HT-29 (cell line): ENCODE measurements around the gene GUCA1A. TPM values are rescaled to one million over a fixed set of nuclear protein-coding genes. Genes with fewer than 3 reads are reported as not detected.
"Not testable (repeated sequence)": the region's sequence is repeated elsewhere in the genome, so short reads cannot be mapped to it uniquely, and the experiment has no call there.

Experiments used
- DNase-seq: peaks from one replicate; pipeline ENCODE4 v3.0.0-alpha.2; 2015; ENCODE audit warnings: low spot score
- total RNA-seq: library from RNA; depleted of rRNA; stranded (reverse); fragments of >200 nt; shearing (Covaris generic); gene quantifications from 2 replicates; pipeline ENCODE4 v1.2.3, GENCODE V29; 2014

GUCA1A gene
- total RNA-seq, 1 experiment from 2014 or later = not detected

- peak; percentile 14 for DNase-seq
Observed at GRCh38 chr6:42175860-42176259, 2.7 kb downstream of the GUCA1A start.

DNA sequence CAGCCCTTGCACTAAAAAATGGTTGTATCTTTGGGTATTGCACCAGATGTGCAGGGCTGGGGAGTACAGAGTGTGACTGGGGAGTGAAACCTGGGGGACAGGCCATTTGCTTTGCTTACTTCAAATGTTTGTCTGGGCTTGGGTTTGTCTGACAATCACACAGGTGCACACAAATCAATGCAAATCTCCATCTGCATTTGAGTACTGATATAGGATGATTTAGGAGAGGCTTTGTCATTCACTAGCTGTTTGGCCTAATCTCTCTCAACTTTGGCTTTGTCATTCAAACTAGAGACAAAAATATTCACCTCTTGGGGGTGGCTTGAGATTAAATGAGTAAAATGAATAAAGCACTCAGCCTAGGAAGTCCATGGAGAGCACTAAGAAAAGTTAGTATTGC lies 3.8 kb downstream of the GUCA1A start:
- DNase-seq = no peak

- no peak for DNase-seq
Observed at GRCh38 chr6:42177514-42178364, 4.6 kb downstream of the GUCA1A start.

- DNase-seq = no peak
Observed at GRCh38 chr6:42179261-42179944, 6.2 kb downstream of the GUCA1A start.

GRCh38 chr6:42179945-42180313 lies 6.8 kb downstream of the GUCA1A start:
- DNase-seq = no peak

DNA sequence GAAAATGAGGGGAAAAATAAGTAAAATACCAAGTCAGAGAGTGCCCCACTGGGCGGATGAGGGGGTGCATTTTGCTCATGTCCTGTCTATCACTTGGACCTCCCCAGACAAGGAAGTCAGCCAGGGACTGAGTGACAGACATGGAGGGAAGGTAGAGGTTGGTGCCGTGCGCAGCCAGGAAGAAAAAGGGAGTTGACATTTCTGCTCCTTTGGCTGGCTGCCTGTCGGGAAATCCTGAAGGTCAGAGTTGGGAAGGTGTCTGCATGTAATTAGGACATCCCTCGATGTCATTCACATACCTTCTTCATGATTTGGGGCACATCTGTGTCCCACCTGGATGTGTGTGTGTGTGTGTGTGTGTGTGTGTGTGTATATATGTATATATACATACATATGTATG lies 8.9 kb downstream of the GUCA1A start:
- no peak for DNase-seq

DNA sequence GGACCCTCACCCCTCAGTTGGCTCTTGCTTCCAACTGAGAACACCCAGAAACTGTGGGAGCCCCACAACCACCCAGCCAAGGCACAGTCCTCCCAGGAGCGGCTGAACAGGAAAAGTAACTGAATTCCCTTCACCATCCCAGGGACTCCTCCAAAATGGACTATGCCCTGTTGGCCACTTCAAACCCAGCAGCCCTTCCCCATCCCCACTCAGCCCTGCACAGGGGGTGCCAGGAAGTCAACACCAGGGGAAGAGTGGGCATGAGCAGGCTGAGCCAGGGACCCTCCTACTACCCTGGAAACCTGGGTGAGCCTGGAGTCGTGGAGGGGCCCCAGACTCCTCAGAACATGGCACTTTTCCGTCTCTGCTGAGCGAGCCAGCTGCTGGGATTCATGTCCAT lies 11.3 kb downstream of the GUCA1A start:
- no peak for DNase-seq

DNA sequence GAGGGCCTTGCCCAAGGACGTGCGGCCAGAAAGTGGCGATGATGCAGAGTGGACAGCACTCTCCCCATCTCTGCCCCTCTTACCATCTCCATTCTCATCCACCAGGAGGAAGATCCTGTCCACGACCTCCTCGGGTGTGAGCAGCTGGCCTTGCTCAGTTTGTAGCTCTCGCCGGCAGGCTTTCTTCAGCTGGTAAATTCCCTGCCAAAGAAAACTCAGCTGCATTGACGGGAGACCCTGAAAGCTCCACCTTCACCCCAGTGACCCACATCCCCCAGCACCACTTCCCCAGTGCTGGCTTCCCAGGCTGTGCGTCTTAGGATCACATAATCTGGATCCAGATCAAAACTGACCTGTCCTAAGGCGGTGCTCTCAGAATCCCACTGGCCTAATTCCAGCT lies 12.4 kb downstream of the GUCA1A start:
- DNase-seq = no peak

- no peak for DNase-seq
Observed at GRCh38 chr6:42188406-42188805, 15.2 kb downstream of the GUCA1A start.

DNA sequence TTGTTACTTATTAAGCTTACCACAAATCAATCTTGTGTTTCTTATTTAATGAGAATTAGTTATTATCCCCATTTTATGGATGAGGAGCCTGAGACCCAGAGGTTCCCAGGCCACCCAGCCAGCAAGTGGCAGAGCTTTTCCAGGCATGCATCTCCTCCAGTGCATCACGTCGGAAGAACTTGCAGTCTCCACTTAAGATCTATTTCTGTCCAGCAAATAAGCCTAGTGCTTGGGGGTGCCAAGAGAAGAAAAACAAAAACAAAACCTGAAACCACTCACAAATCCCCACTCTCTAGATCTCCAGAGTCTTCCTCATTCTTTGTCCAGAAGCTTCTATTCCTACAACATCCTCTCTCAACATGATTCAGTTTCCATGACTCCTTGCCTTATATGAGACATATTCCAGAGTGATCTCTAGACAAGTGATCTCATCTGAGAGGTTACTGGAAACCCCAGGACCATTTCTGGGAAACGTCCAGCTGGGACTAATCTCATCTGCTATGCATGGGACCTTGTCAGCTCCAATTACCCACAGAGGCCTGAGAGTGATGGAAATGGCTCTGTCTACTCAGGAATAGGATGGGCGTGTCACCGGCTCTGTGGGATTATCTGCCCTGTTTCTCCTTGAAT lies 17.5 kb downstream of the GUCA1A start:
- DNase-seq = no peak

DNA sequence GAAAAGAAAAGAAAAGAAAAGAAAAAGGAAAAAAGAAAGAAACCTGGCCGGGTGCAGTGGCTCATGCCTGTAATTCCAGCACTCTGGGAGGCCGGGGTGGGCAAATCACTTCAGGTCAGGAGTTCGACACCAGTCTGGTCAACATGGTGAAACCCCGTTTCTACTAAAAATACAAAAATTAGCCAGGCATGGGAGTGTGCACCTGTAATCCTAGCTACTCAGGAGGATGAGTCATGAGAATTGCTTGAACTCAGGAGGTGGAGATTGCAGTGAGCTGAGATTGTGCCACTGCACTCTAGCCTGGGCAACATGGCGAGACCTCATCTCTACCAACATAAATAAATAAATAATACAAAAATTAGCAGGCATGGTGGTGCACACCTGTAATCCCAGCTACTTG lies 19.2 kb downstream of the GUCA1A start:
- not testable (repeated sequence) for DNase-seq

DNA sequence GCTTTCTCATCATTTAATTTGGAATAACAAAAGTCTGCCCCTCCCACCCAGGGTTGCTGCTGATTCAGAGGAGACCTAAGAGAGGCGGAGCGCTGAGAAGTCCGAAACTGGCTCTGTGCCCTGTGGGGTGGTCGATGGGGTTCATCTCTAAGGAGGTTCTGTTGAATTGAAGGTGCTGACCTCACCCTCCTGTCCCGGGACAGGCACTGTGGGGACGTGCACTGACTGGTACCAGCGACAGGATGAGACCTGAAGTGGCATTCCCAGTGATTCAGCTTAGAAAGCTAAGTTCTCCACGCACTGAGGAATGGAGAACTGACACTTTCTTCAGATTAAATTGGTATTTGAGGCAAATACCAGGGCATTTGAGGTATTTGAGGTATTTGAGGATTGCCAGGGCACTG lies 20.3 kb downstream of the GUCA1A start:
- no peak for DNase-seq

- no peak for DNase-seq
Observed at GRCh38 chr6:42194056-42194455, 20.9 kb downstream of the GUCA1A start.

GRCh38 chr6:42195415-42195814 lies 22.3 kb downstream of the GUCA1A start:
- DNase-seq = no peak

- DNase-seq = peak; percentile 52
Observed at GRCh38 chr6:42197555-42198362, 24.6 kb downstream of the GUCA1A start.

DNA sequence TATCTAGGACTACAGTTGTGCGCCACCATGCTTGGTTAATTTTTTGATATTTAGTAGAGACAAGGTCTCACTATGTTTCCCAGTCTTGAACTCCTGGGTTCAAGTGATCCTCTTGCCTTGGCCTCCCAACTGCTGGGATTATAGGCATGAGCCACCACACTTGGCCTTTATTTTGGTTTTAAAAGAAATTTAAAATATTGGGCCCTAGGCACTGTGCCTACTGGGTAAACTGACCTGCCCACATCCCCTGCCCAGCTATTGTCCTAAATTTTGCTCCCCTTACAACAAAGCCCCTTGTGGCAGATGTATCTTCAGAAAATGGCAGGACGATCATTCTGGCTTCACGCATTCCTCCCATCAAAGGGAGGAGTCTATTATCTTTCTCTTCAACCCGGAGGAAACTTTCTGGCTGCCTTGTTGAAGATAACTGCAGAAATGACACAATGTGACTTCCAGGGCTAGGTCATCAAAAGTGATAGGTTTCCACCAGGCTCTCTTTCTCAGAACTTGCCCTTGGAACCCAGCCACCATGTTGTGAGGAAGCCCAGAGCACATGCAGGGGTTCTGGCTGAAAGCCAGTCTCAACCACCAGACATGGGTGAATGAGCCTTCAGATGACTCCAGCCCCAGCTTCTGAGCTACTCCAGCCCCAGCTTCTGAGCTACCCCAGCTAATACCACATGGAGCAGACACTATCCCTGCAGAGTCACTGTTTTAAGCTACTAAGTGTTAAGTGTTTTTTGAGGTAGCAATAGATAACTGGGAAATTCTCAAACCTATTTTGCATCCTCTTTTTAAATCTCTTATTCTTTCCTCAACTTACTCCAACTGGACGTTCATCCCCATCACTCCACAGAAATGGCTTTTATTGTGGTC lies 26.2 kb downstream of the GUCA1A start:
- no peak for DNase-seq

DNA sequence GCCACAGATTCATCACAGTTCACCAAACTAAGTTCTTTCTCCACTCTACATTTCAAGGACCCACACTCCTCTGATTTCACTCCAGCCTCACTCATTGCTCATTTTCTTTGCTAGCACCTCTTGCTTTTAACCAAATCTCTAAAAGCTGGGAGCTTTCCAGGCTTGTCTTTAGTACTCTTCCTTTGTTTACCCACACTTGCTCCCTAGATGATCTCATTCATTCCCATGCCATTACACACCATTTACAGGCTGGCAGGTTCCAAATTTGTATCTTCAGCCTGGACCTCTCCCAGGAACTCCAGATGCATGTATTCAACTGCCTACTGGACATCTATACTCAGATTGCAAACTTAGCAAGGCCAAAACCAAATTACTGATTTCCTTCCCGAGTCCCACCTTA lies 26.9 kb downstream of the GUCA1A start:
- DNase-seq = no peak

DNA sequence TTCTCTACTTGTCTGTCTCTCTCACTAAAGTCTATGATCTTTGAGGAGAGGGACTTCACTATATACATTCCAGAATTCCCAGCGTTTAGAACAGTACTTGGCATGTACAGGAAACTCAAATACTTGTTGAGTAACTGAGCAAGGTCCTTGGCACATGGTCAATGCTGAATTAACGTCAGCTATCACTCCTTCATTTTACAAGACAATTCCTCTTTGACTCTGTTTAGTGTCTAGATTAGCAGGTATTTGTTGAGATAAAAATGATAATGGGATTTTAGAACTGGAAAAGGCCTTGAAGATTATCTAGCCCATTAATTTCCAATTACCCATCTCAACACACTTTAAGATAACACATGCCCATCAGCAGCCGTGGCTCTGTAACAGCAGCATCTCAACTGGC lies 28.2 kb downstream of the GUCA1A start:
- DNase-seq = no peak

- DNase-seq = not testable (repeated sequence)
Observed at GRCh38 chr6:42202131-42202915, 29.2 kb downstream of the GUCA1A start.

GRCh38 chr6:42203183-42203582 lies 30.0 kb downstream of the GUCA1A start:
- DNase-seq = no peak
